ENCODE measurements around the gene VCL.

VCL gene

DNA sequence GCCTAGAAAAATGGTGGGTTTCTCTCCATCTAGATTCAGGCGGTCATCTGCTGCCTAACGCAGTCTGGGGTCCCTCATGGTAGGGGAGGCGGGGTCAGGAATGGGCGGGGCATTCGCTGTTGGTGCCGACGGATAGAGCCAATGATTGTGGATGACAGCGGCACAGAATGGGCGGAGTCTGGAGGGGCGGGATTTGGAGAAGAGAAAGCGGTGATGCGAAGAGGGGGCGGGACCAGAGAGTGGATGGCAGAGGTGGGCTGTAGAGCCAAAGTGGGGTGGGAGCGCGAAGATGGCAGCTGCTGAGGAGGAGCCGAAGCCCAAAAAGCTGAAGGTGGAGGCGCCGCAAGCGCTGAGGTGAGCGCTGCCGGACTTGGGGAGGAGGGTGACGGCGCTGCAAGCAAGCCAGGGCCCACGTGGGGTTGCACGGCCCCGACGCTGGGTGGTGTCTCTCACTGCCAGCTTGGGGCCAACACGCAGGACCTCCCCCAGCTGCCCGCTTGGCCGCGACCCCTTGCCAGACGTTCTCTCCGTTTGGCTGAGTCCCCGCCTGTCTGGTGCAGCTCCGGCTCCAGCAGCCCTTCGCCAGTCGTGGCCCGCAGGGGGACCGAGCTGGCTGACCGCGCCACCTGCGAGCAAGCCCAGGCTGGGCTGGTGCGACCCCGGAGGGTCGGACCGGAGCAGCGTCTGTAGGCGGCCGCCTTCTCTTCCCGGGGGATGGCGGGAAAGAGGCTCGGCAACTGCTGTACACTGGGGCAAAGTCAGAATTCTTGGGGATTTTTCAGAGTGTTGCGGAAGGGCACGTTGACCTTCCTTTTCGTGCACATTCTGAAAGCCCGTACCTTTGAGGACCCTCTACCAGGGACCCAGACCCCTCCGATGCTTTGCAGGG, 153.3 kb downstream of the VCL start, which contains the start of gene ADK:
Gene ADK, plus strand, starts transcription at position 232 of the 889 bp plus-strand sequence. Its CDS starts 58 bp downstream, at position 290.
- DNase-seq (ENCODE audit: low read depth in 2 of 2) = peak; percentile 99 to 100

DNA sequence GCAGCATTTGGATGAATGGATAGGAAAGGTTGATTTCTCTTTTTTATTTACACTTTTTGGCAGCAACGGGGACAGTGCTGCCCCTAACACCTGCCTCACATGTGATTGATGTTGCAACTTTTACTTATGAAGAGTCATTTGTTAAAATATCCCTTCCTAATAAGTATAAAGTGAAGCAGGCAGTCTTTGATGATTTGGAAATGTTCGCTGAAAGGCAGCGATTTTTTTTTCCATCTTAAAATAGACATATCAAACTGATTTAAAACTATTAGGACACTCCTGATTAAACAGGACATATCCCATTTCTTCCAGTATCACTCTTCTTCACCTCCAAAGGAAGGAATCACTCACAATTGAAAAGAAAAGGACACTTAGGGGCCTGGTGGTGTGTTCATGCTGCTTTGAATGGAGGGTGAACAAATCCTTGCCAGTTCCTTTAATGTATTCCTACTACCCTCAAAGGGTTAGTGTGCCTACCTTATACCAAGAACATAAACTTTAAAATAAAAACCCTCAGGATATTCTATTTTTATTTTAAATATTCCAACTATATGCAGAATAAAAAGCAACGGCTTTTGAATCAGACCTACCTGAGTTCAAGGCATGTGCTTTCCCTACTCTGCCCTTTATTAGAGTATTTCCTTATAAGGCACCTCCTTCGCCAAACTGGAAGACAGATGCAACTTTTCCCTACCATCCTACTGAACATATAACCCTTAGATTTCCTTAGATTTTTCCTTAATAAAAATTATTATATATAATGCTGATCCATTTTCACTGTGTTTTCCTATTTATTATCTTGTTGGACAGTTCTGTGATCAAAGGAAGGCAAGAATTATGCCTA, 154.2 kb downstream of the VCL start:
- no peak for DNase-seq (ENCODE audit: low read depth in 2 of 2)

DNA sequence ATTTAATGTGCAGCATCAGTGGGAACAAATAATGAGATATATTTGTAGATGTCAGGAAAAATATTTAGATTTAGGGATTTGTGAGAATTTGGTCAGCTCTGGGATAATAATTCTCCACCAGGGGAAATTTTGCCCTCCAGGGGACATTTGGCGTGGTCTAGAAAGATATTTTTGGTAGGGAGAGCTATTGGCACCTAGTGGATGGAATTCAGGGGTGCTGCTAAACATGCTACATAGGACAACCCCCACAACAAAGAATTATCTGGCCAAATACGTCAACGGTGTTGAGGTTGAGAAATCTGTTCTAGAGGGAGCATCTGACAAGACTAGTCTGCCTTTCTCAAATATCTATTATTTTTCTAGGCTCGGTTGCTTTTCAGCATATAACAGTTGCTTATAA, 155.2 kb downstream of the VCL start:
- DNase-seq (ENCODE audit: low read depth in 2 of 2) = no peak

GRCh38 chr10:74153676-74154075, 155.8 kb downstream of the VCL start:
- no peak for DNase-seq (ENCODE audit: low read depth in 2 of 2)

DNA sequence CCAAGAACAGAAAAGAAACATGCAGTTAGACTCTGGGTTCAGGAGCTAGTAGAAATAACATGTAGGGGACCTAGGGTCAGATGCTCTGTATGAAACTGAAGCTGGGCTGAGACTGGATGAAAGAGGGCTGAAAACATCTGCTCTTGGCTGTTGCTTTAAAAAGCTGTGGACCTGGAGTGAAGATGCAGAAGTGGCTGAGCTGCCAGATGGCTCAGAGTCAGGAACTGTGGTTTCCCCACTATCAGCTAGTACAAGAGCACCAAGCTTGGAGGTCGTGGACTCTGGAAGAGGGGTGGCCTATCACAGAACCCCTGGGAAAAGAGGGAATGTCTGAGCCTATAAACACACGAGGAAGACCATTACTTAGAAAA, 159.0 kb downstream of the VCL start:
- no peak for DNase-seq (ENCODE audit: low read depth in 2 of 2)

DNA sequence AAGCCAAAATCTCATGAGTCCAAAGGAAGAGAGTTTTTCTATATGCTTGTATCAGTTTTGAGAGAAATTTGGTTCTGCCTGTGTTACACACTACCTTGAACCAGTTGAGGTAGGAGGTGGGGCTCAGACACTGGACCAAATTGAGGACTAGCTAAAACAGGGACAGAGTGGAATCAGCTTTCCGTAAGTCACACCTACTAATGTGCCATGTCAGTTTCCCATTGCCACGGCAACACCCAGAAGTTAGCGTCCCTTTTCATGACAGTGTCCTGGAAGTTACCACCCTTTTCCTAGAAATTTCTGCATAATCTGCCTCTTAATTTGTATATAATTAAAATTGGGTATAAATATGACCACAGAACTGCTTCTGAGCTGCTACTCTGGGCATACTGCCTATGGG, 162.1 kb downstream of the VCL start:
- DNase-seq (ENCODE audit: low read depth in 2 of 2) = no peak

- no peak for DNase-seq (ENCODE audit: low read depth in 2 of 2)
Measured at GRCh38 chr10:74163319-74164068, 165.6 kb downstream of the VCL start.

DNA sequence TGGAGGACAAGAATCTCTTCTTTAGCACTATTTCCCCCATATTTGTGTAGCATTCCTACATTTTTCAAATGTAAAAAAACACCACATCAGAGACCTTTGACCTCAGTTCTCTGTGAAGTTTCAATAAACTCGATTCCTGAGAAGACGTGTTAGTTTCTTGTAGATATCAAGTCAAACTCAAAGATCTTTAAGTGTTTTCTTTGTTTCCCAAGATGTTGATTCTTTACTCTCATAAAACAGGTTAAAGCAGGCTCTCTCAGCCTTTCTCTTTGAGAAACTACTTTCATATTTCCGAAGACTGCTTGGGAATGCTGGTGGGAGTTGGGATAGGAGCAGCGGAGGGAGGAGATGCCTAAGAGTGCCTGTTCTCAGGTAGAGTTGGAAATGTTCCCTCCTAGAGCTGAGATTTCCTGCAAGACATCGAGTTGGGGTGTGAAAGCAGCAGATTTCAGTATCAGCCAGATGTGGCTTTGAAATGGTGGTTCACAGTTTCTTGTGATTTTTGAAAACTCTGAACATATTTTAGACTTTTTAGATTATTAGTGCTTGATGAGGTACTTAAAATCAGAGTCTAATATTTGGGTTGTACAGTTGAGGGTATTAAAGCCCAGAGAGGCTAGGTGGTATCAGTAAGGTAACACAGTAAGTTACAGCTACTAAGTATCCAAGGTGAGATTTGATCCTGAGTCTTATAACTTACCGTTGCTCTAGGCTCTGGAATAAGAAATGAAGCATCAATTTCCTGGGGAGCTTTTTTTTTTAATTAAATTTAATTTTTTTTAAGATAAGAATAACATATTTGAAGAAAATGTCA, 167.0 kb downstream of the VCL start:
- no peak for DNase-seq (ENCODE audit: low read depth in 2 of 2)

DNA sequence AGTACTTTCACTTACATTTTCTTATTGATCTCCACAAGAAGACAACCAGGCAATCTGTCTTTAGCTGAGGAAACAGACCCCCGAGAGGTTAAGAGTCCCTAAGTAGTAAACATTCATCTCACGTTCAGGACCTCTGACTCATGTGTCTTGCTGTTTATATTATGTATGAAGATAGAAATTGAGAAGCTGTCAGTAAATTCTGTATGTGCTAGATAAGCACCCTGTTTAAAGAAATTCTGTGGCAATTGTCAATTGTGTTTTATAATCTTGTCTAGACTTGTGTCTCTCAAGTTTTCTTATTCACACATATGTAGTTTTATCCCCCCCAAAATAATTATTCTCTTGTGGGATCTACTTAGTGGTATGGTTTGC, 167.6 kb downstream of the VCL start:
- no peak for DNase-seq (ENCODE audit: low read depth in 2 of 2)

DNA sequence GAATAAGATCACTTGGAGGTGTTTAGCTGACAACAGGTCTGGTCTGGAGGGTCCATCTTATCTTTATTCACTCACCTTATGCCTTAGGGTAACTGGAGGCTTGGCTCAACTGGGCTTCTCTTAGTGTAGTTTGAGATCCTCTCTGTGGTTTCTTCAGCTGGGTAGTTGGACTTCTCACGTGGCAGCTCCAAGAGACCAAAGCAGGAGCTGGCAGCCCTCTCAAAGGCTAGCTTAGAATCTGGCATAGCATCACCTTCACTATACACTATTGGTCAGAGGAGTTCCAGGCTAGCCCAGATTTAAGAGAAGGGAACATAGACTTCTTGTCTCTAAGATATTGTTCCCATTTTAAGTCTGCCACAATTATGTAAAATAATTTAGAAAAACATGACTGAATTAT, 169.5 kb downstream of the VCL start:
- DNase-seq (ENCODE audit: low read depth in 2 of 2) = no peak
